IPS-20b (cell line): Measurements from ENCODE around the gene NF2.
"Not testable (repeated sequence)": the region's sequence is repeated elsewhere in the genome, so short reads cannot be mapped to it uniquely, and the experiment has no call there.

Source experiments
- H3K27ac ChIP-seq: one replicate; pipeline ENCODE4 v1.5.1; 2013; ENCODE audit warnings: low read length
- H3K27me3 ChIP-seq: 2 replicates; pipeline ENCODE4 v1.6.1; 2013; ENCODE audit warnings: mild to moderate bottlenecking, low read length, inconsistent platforms; ENCODE audit not compliant: insufficient read depth
- H3K36me3 ChIP-seq: 2 replicates; pipeline ENCODE4 v1.6.1; 2013; ENCODE audit warnings: low read depth, mild to moderate bottlenecking, inconsistent platforms, low read length, moderate library complexity; ENCODE audit not compliant: insufficient read depth
- H3K4me1 ChIP-seq: 2 replicates; pipeline ENCODE4 v1.6.1; 2013; ENCODE audit warnings: mild to moderate bottlenecking, control low read depth, inconsistent platforms, low read length, moderate library complexity; ENCODE audit not compliant: insufficient read depth
- H3K4me3 ChIP-seq: 2 replicates; pipeline ENCODE4 v1.5.1; 2013; ENCODE audit warnings: mild to moderate bottlenecking, low read length, inconsistent platforms
- H3K9ac ChIP-seq: 2 replicates; pipeline ENCODE4 v1.6.1; 2013; ENCODE audit warnings: low read depth, mild to moderate bottlenecking, inconsistent platforms, low read length, moderate library complexity
- H3K9me3 ChIP-seq: 2 replicates; pipeline ENCODE4 v1.6.1; 2013; ENCODE audit warnings: mild to moderate bottlenecking, low read depth, low read length, inconsistent platforms; ENCODE audit not compliant: insufficient read depth

NF2 gene

DNA sequence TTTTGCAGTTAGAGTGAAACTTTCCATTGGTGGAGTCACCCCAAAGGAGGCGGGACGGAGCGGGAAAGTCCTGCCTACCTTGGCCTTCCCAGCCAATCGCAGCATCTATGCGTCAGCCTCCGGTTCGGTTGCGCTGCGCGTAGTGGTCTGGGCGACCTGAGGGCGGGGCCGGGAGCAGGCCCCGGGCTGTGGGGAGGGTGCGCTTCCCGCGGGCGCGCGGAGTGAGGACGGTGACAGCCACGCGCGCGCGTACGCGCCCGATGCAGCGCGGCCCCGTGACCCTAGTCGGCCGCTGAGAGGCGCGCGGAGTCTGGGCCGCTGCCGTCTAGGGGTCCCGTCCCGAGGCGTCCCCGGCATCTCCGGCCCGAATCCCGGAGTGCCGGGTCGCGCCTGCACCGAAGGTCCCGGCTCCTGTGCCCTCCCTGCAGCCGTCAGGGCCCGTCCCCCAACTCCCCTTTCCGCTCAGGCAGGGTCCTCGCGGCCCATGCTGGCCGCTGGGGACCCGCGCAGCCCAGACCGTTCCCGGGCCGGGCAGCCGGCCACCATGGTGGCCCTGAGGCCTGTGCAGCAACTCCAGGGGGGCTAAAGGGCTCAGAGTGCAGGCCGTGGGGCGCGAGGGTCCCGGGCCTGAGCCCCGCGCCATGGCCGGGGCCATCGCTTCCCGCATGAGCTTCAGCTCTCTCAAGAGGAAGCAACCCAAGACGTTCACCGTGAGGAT, at the start of gene NF2:
NF2 (plus strand) TSS at position 276 of the 718 bp plus-strand sequence; CDS start at position 642, 366 bp downstream.
- Histone ChIP-seq H3K27me3 (no peaks in the 10 kb centered on the region), H3K4me3 (peak within 1 kb of the TSS; percentile 96), H3K9me3 (no peaks in the 10 kb centered on the region), H3K4me1 (peaks cover 10% of the 10 kb centered on the region; the same call in 1 of the 2 replicates), H3K27ac (peak within 1 kb of the TSS; percentile 62), H3K36me3 (0 out of 2 replicates have a peak, but pooled peaks cover 3% of the 10 kb centered on the region), H3K9ac (peak within 1 kb of the TSS; percentile 94)

DNA sequence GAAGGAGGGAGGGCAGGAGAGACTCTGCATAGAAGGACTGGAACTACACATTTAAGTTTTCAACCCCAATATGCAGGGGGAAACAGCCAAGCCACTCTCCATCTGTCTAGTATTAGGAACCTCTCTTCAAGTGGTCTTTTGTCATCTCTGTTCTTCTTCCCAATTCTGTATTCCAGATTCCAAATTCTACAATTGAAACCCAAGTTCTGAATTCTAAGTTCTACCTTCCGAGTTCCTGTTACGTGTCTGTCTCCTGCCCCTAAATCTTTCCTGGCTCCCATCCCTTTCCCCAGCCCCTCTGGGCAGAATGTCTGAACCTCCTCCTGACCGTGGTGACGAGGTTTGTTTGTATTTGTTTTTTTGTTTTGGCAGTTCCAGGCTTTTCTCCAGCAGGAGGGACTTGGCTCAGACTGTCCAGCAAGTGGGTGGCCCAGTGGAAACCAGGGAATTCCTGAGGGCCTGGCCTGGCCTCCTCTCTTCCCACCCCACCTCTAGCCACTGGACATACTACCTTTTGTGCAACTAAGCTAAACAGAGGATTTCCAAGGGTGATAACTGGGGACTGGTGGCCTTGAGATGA, 48.3 kb upstream of the NF2 start:
- Histone ChIP-seq H3K4me1 (no peaks in the 10 kb centered on the region), H3K27ac (no peak overlapping the region), H3K4me3 (no peak overlapping the region), H3K9me3 (no peaks in the 10 kb centered on the region), H3K27me3 (no peaks in the 10 kb centered on the region), H3K36me3 (peaks cover 59% of the 10 kb centered on the region), H3K9ac (no peak overlapping the region)

DNA sequence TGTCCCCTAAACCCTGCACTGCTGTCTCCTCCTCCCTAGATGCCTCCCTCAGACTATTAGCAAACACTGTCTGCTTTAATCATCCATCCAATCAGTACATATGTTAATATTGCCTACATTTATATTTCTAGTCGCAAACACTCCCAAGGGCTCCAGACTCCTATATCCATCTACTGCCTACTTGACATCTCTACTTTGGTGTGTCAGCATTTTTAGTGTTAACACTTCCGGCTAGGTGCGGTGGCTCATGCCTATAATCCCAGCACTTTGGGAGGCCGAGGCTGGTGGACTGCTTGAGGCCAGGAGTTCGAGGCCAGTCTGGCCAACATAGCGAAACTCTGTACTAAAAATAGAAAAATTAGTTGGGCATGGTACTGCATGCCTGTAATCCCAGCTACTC, 44.4 kb upstream of the NF2 start:
- no peak overlapping the region for H3K9ac ChIP-seq
- no peak overlapping the region for H3K4me3 ChIP-seq
- H3K36me3 ChIP-seq, result peaks cover 81% of the 10 kb centered on the region
- no peak overlapping the region for H3K27ac ChIP-seq
- H3K4me1 ChIP-seq, result no peaks in the 10 kb centered on the region
- H3K27me3 ChIP-seq, result no peaks in the 10 kb centered on the region
- no peaks in the 10 kb centered on the region for H3K9me3 ChIP-seq

DNA sequence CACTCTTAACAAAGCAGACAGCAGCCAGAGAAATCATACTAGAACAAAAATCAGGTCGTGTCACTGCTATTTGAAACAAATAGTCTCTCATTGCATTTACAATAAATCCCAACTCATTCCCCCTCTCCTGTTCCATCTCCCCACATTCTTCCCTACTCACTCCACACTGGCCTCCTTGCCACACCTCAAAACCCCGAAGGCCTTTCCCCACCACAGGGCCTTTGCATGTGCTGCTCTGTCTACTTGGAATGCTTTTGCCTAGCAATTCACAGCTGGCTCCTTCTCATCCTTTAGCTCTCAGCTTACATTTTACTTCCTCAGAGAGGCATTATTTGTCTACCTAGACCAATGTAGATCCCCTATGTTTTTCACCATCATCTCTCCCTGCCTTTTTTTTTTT, 43.6 kb upstream of the NF2 start:
- no peaks in the 10 kb centered on the region for H3K4me1 ChIP-seq
- H3K27ac ChIP-seq, result no peak overlapping the region
- no peaks in the 10 kb centered on the region for H3K27me3 ChIP-seq
- no peaks in the 10 kb centered on the region for H3K9me3 ChIP-seq
- no peak overlapping the region for H3K9ac ChIP-seq
- H3K36me3 ChIP-seq, result peaks cover 84% of the 10 kb centered on the region
- H3K4me3 ChIP-seq, result no peak overlapping the region

DNA sequence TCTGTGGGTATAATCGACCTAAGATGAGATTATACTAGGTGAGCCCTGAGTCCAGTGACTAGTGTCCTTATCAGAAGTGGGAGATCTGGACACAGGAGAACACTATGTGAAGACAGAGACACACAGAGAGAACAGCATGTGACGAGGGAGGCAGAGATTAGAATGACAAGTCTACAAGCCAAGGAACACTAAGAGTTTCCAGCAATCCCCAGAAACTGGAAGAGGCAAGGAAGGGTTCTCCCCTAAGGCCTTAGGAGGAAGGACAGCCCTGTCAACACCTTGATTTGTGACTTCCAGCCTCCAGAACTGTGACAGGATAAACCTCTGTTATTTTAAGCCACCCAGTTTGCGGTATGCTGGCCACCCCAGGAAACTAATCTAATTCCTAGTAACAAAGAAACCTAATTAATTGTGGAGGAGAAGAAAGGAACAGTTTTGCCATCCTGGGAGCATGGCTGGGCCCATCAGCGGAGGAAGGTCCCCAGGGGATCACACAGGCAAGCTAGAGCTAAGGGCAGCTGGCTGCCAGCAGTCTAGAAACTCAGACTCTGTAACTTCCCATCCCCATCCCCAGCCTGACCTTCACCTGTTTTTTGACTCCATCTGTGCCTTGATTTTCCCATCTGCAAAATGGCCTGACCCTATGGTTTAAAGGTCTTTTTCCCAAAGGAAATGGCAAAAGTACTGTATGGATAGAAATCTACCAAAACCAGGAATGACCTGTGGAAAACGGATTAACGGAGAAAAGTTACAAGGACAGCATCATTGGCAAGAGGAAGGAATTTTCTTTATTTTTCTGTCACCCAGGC, 39.6 kb upstream of the NF2 start:
- H3K36me3 ChIP-seq, result peaks cover 74% of the 10 kb centered on the region
- H3K9ac ChIP-seq, result no peak overlapping the region
- H3K27ac ChIP-seq, result no peak overlapping the region
- H3K4me1 ChIP-seq, result no peaks in the 10 kb centered on the region
- no peaks in the 10 kb centered on the region for H3K27me3 ChIP-seq
- H3K4me3 ChIP-seq, result no peak overlapping the region
- no peaks in the 10 kb centered on the region for H3K9me3 ChIP-seq

DNA sequence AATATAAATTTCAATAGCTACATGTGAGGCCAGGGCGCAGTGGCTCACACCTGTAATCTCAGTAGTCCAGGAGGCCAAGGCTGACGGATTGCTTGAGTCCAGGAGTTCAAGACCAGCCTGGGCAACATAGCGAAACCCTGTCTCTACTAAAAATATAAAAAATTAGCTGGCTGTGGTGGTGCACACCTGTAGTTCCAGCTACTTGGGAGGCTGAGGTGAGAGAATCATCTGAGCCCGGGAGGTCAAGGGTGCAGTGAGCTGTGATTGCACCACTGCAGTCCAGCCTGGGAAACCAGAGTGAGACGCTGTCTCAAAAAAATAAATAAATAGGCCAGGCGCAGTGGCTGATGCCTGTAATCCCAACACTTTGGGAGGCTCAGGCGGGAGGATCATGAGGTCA, 36.9 kb upstream of the NF2 start:
- not testable (repeated sequence) for H3K4me3 ChIP-seq, H3K9ac ChIP-seq, H3K4me1 ChIP-seq, H3K27ac ChIP-seq, H3K27me3 ChIP-seq, H3K9me3 ChIP-seq
- H3K36me3 ChIP-seq, result peaks cover 71% of the 10 kb centered on the region

DNA sequence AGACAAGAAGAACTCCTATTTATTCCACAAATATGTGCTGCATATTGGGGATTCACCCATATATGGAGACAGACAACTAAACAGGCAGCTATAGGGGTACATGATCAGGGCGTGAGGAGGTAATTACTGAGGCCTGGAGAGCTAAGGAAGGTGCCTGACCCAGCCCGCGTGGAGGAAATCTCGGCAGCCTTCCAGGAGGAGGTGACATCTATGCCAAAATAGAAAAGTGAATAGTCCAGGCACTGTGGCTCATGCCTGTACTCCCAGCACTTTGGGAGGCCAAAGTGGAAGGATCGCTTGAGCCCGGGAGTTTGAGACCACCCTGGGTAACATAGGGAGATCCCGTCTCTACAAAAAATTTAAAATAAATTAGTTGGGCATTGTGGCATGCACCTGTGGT, 36.1 kb upstream of the NF2 start:
- Histone ChIP-seq H3K27me3 (no peaks in the 10 kb centered on the region), H3K27ac (no peak overlapping the region), H3K9me3 (no peaks in the 10 kb centered on the region), H3K4me1 (no peaks in the 10 kb centered on the region), H3K4me3 (no peak overlapping the region), H3K9ac (no peak overlapping the region), H3K36me3 (peaks cover 63% of the 10 kb centered on the region)

DNA sequence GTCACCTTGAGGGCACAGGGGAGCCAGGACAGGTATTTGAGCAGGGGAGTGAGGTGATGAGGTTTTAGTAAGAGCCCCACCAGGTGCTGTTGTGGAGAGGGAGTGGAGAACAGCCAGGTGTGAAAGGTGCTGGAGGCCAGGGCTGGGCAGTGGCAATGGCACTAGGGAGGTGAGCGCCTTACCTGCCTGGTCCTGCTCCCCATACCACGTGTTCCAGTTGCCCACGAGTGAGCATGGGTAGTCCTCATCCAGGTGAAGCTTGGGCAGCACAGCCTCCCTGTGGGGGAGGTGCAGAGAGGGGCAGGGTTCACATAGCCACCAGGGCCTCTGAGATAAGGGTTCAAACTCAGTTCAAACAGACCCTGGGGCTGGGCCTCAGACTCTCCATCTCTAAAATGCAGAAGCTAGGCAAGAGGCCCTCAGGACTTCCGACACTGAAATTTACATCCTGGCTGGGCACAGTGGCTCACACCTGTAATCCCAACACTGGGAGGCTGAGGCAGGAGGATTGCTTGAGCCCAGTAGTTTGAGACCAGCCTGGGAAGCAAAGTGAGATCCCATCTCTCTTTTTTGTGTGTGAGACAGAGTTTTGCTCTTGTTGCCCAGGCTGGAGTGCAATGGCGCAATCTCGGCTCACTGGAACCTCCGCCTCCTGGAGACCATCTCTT, 34.3 kb upstream of the NF2 start:
- Histone ChIP-seq H3K36me3 (peaks cover 55% of the 10 kb centered on the region), H3K27me3 (no peaks in the 10 kb centered on the region), H3K4me1 (no peaks in the 10 kb centered on the region), H3K9me3 (no peaks in the 10 kb centered on the region), H3K27ac (no peak overlapping the region), H3K4me3 (no peak overlapping the region), H3K9ac (no peak overlapping the region)

DNA sequence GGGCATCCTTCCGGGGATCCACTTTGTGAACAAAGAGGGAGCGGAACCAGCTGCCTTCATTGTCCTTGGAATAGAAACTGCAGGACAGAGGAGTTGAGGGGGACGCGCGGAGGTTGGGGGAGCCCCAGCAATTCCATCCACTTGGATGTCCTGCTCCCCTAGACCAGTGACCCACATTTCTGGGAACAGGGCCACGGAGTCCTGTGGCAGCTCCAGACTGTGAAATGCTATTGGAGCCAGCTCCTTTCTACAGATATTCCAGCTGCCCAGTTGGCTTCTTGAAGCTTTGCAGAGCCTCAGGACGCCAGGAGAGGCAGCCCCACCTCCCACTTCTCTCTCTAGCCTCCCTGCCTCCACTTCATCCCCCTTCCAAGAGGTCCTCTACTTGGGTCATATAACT, 33.0 kb upstream of the NF2 start:
- Histone ChIP-seq H3K36me3 (peaks cover 43% of the 10 kb centered on the region), H3K27ac (no peak overlapping the region), H3K4me3 (no peak overlapping the region), H3K4me1 (no peaks in the 10 kb centered on the region), H3K9ac (no peak overlapping the region), H3K27me3 (no peaks in the 10 kb centered on the region), H3K9me3 (no peaks in the 10 kb centered on the region)

DNA sequence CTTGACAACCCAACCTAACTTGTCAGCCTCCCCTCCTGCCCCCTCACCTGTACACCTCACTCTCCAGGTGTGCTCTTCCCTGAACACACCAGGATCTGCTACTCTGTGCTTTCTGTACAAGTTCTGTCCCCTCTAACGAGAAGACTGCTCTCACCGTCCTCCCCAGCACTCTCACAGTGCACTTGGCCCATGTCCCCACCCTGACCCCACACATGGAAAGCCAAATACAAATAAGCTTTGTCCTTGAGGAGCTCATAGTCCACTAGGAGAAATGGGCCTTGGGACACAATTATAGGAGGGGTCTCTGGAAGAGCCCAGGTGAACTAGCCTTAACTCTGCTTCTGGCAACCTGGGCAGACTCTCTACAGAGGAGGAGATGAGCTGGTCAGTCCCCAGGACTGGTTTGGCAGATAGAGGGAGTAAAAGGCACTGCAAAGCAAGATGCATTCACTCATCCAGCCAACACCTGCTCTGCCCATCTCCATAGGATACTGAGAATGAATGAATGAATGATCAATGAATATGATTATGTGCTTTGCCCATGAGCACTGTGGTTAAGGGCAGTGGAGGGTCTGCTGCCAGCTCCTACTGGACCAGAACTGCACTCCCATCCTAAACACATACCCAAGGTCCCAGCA, 32.4 kb upstream of the NF2 start:
- Histone ChIP-seq H3K4me3 (no peak overlapping the region), H3K27ac (no peak overlapping the region), H3K4me1 (no peaks in the 10 kb centered on the region), H3K36me3 (peaks cover 38% of the 10 kb centered on the region), H3K9ac (no peak overlapping the region), H3K9me3 (no peaks in the 10 kb centered on the region), H3K27me3 (no peaks in the 10 kb centered on the region)

DNA sequence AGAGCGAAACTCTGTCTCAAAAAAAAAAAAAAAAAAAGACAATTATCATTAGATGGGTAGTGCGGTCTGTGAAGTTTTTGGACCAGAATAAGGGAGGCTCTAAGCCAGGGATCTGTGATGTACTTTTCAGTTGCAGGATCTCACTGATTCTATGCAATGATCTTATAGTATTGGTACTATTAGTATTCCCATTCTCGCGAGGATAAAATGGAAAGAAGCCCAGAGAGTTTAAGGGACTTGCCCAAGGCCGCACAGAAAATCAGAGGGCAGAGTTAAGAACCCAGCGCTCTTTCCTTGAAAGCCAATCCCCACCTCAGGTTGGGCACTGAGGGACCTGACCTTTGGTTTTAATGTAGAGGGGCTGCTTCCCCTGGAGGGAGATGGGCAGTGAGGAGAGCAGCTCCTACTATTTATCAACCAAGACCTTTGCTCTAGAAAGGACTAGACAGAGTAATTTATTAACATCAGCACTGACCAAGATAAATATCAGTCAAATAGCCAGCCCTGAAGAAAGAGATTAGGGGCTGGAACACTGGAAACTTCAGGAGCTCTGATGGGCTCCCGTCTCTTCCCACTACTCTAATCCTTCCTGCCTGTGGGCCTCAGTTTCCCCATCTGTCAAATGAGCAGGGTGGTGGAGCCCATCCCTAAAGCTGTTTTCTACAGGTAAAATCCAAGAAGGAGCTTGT, 28.5 kb upstream of the NF2 start:
- peaks cover 26% of the 10 kb centered on the region for H3K36me3 ChIP-seq
- no peaks in the 10 kb centered on the region for H3K9me3 ChIP-seq
- H3K4me1 ChIP-seq, result peaks cover 4% of the 10 kb centered on the region
- no peak overlapping the region for H3K9ac ChIP-seq
- no peaks in the 10 kb centered on the region for H3K27me3 ChIP-seq
- no peak overlapping the region for H3K27ac ChIP-seq
- H3K4me3 ChIP-seq, result no peak overlapping the region
